ENCODE data around the gene CKS1B.
"Not testable (repeated sequence)": the region's sequence is repeated elsewhere in the genome, so short reads cannot be mapped to it uniquely, and the experiment has no call there.

CKS1B gene

GRCh38 chr1:154964359-154964758, 10.1 kb upstream of the CKS1B start:
- DNase-seq (ENCODE audit: low spot score): no peak

GRCh38 chr1:154966111-154966510, 8.4 kb upstream of the CKS1B start:
- no peak for DNase-seq (ENCODE audit: low spot score)

GRCh38 chr1:154967331-154967950, 7.0 kb upstream of the CKS1B start:
- peak; percentile 27 for DNase-seq (ENCODE audit: low spot score)

GRCh38 chr1:154968731-154969130, 5.8 kb upstream of the CKS1B start:
- no peak for DNase-seq (ENCODE audit: low spot score)

GRCh38 chr1:154969246-154969645, 5.2 kb upstream of the CKS1B start:
- no peak for DNase-seq (ENCODE audit: low spot score)

GRCh38 chr1:154969860-154970452, 4.5 kb upstream of the CKS1B start:
- DNase-seq (ENCODE audit: low spot score): no peak

- DNase-seq (ENCODE audit: low spot score): peak; percentile 94
Observed at GRCh38 chr1:154970631-154971340, 3.7 kb upstream of the CKS1B start, which contains the start of gene SHC1. Gene SHC1 (minus strand): TSS chr1:154970747. CDS start chr1:154970526, 221 bp downstream.

- peak; percentile 56 for DNase-seq (ENCODE audit: low spot score)
Observed at GRCh38 chr1:154971341-154971998, 3.0 kb upstream of the CKS1B start.

GRCh38 chr1:154972213-154972516, 2.3 kb upstream of the CKS1B start:
- DNase-seq (ENCODE audit: low spot score): no peak

- peak; percentile 97 for DNase-seq (ENCODE audit: low spot score)
Observed at GRCh38 chr1:154972517-154973343, 1.8 kb upstream of the CKS1B start.

GRCh38 chr1:154973344-154974101, 958 bp upstream of the CKS1B start:
- peak; percentile 97 for DNase-seq (ENCODE audit: low spot score)

- DNase-seq (ENCODE audit: low spot score): peak; percentile 98
Observed at GRCh38 chr1:154974808-154975408, 427 bp downstream of the CKS1B start.

GRCh38 chr1:154975409-154976059, 1.1 kb downstream of the CKS1B start:
- DNase-seq (ENCODE audit: low spot score): peak; percentile 42

GRCh38 chr1:154977762-154978161, 3.3 kb downstream of the CKS1B start:
- not testable (repeated sequence) for DNase-seq (ENCODE audit: low spot score)

GRCh38 chr1:154978360-154978759, 3.9 kb downstream of the CKS1B start:
- no peak for DNase-seq (ENCODE audit: low spot score)

GRCh38 chr1:154982341-154982740, 7.9 kb downstream of the CKS1B start:
- DNase-seq (ENCODE audit: low spot score): no peak

- DNase-seq (ENCODE audit: low spot score): peak; percentile 98
Observed at GRCh38 chr1:154982897-154983648, 8.6 kb downstream of the CKS1B start, which contains the start of gene FLAD1. Gene FLAD1 (plus strand): TSS chr1:154983344. CDS start chr1:154983695, 351 bp downstream.

GRCh38 chr1:154983776-154984466, 9.4 kb downstream of the CKS1B start:
- DNase-seq (ENCODE audit: low spot score): no peak

GRCh38 chr1:154986736-154987135, 12.3 kb downstream of the CKS1B start:
- DNase-seq (ENCODE audit: low spot score): not testable (repeated sequence)
